GM18508 (cell line): Measurements from ENCODE around the gene TOLLIP.
"Not testable (repeated sequence)": the region's sequence is repeated elsewhere in the genome, so short reads cannot be mapped to it uniquely, and the experiment has no call there.

Source experiments
- ATAC-seq: cut with Tn5 transposase; IDR thresholded peaks from one replicate; pipeline ENCODE4 v1.9.1; 2021; ENCODE audit warnings: moderate number of reproducible peaks; ENCODE audit not compliant: insufficient read depth, unreplicated experiment

Gene TOLLIP

DNA sequence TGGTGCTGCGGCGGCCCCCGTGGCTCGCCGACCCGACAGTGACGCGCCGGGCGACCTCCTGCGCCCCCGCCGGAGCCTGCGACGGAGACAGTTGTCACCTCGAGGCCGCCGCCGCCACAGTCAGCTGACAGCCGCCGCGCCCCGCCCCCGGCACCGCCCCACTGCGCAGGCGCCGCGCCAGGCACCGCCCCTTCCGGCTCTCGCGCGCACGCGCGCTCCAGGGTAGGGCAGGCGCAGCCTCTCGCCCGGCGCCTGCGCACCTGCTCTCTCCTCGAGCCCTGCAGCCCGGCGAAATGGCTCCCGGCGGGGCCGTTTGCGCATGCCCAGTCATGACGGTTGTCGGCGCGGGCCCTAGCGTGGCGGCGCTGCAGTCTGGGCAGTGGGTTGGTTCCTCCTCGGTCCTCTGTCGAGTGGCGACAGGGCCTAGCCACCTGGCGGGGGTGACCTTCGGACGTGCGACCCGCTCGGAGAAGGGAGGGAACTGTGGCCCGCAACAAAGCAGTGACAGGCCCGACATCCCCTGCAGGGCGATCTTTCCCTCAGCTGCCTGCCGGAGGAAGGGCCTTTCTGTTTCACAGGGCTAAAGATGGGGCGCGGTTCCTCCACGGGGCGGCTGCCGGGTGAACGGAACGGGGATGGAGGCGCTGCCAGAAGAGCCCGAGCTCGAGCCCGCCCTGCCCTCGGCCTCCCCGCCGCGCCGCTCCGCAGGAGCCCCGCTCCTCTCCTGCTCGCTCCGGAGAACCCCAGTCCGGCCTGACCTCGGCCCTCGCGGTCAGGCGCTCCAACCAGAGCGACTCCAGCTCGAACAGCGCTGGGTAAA is at the start of gene TOLLIP:
TSS of gene TOLLIP (minus strand) at position 135 of the 820 bp plus-strand sequence. CDS start at position 1, 134 bp downstream.
- peak; percentile 54 for ATAC-seq

- not testable (repeated sequence) for ATAC-seq
Observed at GRCh38 chr11:1358931-1359330, 49.5 kb upstream of the TOLLIP start.

DNA sequence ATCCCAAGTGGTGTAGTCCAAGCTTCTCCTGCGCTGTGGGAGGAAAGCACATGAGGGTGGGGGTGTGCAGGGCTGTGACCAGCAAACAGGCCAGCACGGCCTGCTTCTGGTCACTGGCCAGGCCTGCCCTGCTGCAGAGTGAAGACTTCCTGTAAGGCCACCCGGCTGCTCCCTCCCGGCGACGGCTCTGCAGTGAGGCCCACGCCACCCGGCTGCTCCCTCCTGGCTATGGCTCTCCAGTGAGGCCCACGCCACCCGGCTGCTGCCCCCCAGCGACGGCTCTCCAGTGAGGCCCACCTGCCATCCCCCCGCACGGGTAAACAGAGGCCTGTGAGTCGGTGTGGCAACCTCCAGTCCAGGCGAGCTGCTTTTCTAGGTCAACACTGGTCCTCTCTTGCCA is 48.9 kb upstream of the TOLLIP start:
- no peak for ATAC-seq

DNA sequence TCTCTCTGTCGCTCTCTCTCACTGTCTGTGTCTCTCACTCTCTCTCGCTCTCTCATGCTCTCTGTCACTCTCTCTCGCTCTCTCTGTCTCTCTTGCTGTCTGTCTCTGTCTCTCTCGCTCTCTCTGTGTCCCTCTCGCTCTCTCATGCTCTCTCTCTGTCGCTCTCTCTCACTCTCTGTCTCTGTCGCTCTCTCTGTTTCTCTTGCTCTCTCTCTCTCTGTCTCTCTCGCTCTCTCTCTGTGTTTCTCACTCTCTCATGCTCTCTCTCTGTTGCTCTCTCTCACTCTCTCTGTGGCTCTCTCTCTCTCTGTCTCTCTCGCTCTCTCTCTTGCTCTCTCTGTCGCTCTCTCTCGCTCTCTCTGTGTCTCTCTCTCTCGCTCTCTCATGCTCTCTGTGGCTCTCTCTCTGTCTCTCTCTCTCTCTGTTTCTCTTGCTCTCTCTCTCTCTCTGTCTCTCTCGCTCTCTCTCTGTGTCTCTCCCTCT is 47.1 kb upstream of the TOLLIP start:
- no peak for ATAC-seq

DNA sequence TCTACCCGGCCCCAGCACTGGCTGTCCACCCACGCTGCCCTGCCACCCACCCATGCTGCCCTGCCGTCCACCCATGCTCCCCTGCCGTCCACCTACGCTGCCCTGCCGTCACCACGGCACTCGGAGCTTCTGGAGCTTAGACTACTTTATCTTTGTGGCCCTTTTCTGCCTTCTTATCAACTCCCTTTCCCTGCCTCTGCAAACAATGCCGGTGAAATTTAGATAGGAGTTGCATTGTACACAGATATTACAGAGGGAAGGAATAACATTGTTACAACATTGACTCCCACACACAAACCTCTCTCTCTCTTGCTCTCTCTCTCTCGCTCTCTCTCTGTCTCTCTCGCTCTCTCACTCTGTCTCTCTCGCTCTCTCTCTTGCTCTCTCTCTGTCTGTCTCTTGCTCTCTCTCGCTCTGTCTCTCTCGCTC is 46.6 kb upstream of the TOLLIP start:
- ATAC-seq: no peak

DNA sequence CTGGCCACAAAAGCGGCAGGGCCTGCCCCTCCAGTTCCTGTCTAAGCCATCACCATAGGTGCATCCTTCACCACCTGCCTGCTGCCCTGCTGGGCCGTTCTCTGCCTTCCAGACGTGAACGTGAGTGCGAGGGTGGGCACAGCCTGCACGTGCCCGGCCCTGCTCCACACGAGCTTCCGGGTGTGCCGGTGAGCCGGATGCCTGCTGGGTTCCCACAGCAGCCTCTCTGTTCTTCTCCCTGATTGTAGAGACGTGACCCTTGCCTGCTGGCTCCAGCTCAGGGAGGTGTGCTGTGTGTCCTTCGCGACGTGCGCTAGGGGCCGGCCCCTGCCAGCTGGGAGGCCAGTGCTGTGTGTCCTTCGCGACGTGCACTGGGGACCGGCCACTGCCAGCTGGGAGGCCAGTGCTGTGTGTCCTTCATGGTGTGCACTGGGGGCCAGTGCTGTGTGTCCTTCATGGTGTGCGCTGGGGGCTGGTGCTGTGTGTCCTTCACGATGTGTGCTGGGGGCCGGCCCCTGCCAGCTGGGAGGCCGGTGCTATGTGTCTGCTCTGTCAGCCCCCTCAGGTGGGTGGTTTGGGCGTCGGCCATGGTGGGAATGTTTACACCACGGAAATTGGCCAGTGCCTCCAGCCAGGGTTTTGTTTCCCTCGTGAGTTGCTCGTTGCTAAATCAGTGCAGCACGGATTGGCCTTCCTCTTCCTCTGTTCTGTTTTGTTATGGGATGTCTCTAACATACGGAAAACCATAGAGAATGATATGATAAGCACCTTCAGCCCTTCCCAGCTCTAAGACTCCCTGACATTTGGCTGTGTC is 44.9 kb upstream of the TOLLIP start:
- ATAC-seq: no peak

DNA sequence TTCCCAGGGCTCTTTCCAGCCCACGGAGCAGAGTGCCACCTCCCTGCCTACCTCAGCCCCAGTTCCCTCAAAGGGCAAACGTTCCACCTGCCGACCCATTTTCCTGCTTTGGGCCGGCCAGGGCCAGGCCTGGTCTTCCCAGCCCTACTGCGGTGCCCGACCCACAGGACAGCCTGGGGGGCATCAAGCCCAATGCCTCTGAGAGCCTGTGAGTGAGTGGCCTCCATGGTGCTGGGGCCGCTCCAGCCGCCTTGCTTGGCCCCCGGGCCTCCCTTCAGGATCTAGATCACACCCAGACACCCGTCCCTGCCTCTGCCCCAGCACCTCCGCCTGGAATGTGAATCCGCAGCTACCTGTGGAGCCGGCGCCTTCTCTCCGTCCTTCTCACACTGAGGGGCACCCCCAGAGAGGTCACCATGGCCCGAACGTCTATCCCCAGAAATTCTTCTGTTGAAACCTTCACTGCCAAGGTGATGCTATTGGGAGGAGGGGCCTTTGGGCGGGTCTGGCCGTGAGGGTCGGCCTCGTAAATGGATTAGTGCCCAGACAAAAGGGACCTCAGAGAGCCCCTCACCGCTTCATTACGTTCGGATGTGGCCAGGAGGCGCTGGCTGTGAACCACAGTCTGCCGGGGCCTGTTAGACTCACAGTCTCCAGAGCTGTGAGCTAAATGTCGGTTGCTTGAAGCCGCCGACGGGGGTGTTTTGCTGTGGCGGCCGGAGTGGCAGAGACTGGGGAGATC is 44.1 kb upstream of the TOLLIP start:
- ATAC-seq: no peak

GRCh38 chr11:1352696-1353382 is 43.4 kb upstream of the TOLLIP start:
- no peak for ATAC-seq

DNA sequence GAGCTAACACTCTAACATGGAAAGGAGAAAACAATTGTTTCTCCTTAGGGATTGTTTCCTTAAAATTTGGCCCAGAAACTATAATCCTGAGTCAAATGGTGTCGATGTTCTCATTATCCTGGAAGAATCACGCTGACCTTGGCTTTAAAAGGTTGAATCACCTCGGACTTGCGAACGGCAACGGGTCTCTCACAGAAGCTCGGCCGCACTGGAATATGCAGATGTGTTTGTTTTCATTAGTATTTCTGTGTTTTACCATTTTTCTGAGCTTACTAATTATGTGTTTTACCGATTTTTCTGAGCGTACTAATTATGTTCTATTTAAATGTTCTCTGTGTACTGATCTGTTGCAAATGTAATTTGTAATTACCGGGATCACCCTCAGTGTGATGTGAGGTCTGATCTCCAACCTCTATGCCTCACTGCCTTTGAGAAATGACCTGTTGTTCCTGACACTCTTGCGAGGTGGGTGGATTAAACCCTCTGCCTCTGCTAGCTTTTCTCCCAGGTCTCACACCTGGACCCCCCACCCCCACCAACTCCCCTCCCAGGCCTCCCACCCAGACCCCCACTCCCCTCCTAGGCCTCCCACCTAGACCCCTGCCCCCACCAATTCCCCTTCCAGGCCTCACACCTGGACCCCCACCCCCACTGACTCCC is 42.0 kb upstream of the TOLLIP start:
- ATAC-seq: no peak

DNA sequence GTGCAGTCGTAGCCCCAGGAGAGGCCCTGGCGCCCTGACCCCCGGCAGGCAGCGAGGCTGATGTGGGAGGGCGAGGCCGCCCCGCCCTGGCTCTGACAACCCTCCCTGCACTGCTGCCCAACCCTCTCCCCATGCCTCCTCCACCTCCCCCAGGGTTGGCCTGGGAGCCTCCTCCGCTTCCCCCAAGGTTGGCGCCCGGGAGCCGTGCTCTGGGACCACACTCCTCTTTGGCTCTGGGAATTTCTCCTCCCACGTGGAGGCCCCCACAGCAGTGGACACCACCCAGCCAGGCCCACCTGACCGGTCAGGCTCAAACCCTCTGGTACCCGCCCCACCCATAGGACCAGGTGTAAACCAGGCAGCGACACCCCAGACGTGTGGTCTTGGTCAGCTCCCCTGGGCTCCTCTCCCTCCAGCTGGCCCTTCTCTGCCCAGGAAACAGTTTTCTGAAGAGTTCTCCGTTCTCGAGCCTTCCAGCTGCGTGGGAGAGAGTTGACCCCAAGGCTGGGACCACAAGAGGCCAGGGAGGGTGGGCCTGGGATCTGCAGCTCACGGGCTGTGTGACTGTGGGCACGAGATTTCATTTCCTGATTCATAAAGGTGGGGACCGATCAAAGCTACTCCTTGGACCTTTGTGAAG is 40.8 kb upstream of the TOLLIP start:
- no peak for ATAC-seq

GRCh38 chr11:1349327-1350041 is 40.1 kb upstream of the TOLLIP start:
- no peak for ATAC-seq

- ATAC-seq: no peak
Observed at GRCh38 chr11:1348796-1349326, 39.4 kb upstream of the TOLLIP start.

DNA sequence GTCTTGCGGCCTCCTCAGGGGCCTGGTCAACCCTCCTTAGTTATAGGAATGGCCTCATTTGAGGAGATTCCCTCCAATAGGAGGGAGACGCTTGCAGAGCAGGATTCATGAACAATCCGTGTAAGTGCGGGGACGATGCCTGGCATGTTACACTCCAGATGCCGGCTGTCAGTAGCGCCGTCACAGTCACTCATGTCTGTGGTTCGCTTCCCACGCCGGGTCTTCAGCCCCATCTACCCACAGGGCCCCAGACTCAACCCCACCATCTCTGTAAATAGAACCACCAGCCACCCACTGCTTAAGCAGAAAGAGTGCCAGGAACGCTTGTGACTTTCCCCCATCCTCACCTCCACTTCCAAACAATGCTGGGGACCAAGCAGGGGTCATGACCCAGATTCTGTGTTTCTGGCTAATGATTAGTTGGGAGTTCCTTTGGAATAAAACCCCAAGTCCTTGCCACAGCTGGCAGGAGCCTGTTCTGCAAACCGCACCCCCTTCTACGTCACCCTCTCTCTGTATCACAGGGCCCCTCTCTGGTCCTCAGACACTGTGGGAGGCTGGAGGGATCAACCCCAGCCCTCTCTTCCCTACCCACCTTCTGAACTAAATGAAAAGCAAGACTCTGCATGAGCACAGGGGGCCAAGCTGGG is 38.8 kb upstream of the TOLLIP start:
- no peak for ATAC-seq

- not testable (repeated sequence) for ATAC-seq
Observed at GRCh38 chr11:1347411-1347999, 38.1 kb upstream of the TOLLIP start.

GRCh38 chr11:1346669-1347390 is 37.4 kb upstream of the TOLLIP start:
- ATAC-seq: no peak

DNA sequence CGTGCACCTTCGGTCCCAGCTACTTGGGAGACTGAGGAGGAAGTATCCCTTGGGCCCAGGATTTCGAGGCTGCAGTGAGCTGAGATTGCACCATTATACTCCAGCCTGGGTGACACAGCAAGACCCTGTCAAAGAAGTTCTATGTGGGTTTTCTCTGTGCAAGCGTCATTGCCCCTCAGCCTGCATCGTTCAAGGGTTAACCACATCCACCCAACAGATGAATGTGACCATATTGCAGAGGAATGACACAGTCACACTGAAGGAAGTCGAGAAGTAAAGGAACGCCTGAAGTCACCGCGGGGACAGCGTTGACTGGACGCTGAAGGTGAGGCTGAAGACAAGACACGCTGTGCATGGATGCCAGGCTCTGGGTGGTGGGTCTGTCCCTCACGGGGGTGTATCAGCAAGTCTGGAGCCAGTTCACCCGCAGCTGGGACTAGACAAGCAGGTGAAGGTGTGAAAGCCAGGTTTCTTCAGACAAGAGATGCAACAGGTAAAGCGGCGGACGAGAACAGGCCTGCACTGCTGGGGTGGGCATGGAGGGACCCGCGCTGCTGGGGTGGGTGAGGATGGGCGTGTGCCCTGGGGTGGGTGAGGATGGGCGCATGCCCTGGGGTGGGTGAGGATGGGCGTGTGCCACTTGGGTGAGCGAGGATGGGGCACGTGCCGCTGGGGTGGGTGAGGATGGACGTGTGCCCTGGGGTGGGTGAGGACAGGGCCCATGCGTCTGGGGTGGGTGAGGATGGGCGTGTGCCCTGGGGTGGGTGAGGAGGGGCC is 36.5 kb upstream of the TOLLIP start:
- ATAC-seq: no peak
